ENCODE results near the gene PLCB1. TPM values are rescaled to one million over a fixed set of nuclear protein-coding genes. Genes with fewer than 3 reads are reported as not detected.
A peak's percentile ranks its signal among the peaks of the same experiment; 100 is the strongest.

Gene PLCB1
- total RNA-seq, 1 experiment from 2014 or later = 6.8 TPM

DNA sequence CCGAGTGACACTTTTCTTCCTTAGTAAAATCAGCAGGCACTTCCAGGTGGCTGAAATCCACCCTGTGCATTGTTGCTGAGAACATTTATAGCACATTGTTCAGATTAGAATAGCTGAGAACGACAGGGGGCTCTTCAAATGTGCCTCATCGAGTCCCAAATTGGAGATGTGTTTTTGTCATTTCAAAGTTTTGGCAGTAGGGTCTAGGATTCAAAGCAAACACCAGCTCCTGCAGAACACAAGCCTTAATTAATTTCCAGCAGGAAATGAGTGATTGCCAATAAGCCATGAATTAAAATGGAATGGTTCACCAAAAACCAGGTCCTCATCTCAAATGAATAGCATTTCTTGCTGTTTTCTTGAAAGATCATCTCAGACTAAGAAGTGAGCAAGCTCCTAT, 171.6 kb downstream of the PLCB1 start:
- no TSS peak for BruUV-seq (replicated peaks)
- CTCF ChIA-PET = interaction anchor here (0.7 kb wide), 1 partner anchor 309 kb away, joined by 3 read pairs; no protein-coding TSS in a partner anchor
- peaks cover 7% of the 10 kb centered on the region for H3K4me1 ChIP-seq (ENCODE audit: insufficient read depth, low read length, poor library complexity, severe bottlenecking)
- H3K27me3 ChIP-seq (replicated peaks; ENCODE audit: insufficient read depth, low read depth, low read length, poor library complexity) = no peaks in the 10 kb centered on the region
- POLR2A ChIA-PET (ENCODE audit: low non-redundant PET) = interaction anchor here (0.6 kb wide), 1 partner anchor 38 kb away, joined by 3 read pairs; no protein-coding TSS in a partner anchor
- H3K4me3 ChIP-seq (ENCODE audit: low read depth, low read length, poor library complexity, severe bottlenecking) = no peak overlapping the region
- intact Hi-C loops (cut with micrococcal nuclease; ENCODE audit: unreplicated experiment) = no loop called here
- no peaks in the 10 kb centered on the region for H3K9me3 ChIP-seq (ENCODE audit: low read depth, low read length, poor library complexity, severe bottlenecking)
- DNase-seq (ENCODE audit: low spot score) = no peak
- H3K27ac ChIP-seq (ENCODE audit: low read depth, low read length, poor library complexity, severe bottlenecking) = no peak overlapping the region
- no peak for TF ChIP-seq EZH2 (IDR thresholded peaks at IDR 0.05; ENCODE audit: borderline replicate concordance, low read depth, low read length, poor library complexity, severe bottlenecking)
- TF ChIP-seq CTCF (conservative IDR thresholded peaks at IDR 0.05; ENCODE audit: low read depth, low read length) = no peak
- H3K36me3 ChIP-seq (ENCODE audit: insufficient read depth, low read length, poor library complexity, severe bottlenecking) = no peaks in the 10 kb centered on the region

DNA sequence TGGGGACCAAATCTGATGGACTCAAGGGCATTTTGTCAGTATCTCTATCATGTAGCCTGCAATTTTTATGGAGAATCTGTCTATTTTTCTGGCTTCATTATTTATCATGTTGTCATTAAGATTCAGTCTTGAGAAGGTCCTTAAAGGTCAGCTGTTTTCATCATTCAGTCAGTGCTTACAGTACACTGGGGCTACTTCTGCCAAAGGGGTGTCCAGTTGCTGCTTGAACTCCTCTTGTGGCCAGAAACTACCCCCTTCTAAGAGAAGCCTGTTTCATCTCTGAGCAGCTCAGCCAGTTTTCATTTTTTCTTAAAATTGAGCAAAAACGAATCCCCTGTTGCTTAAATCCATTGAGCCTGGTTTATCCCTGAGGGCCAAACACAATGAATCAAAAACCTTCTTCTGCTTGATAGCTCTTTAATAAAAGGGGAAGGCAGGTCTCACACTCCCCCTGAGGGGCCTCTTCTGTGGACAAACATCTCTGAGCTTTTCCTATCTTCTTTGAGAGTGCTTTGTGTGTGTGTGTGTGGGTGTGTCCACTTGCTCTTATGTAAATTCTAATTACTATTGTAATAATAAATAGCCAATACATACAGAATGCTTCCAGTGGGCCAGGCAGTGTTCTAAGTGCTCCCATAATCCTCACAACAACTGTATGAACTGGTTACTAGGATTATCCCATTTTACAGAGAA, 172.2 kb downstream of the PLCB1 start:
- no peak for TF ChIP-seq EZH2 (IDR thresholded peaks at IDR 0.05; ENCODE audit: borderline replicate concordance, low read depth, low read length, poor library complexity, severe bottlenecking)
- no peak for TF ChIP-seq CTCF (conservative IDR thresholded peaks at IDR 0.05; ENCODE audit: low read depth, low read length)
- H3K9me3 ChIP-seq (ENCODE audit: low read depth, low read length, poor library complexity, severe bottlenecking) = no peaks in the 10 kb centered on the region
- CTCF ChIA-PET = no interaction called here
- intact Hi-C loops (cut with micrococcal nuclease; ENCODE audit: unreplicated experiment) = no loop called here
- H3K4me3 ChIP-seq (ENCODE audit: low read depth, low read length, poor library complexity, severe bottlenecking) = no peak overlapping the region
- POLR2A ChIA-PET (ENCODE audit: low non-redundant PET) = interaction anchor here (0.6 kb wide), 1 partner anchor 38 kb away, joined by 3 read pairs; no protein-coding TSS in a partner anchor
- H3K27ac ChIP-seq (ENCODE audit: low read depth, low read length, poor library complexity, severe bottlenecking) = no peak overlapping the region
- BruUV-seq (replicated peaks) = no TSS peak
- no peaks in the 10 kb centered on the region for H3K27me3 ChIP-seq (replicated peaks; ENCODE audit: insufficient read depth, low read depth, low read length, poor library complexity)
- no peak for DNase-seq (ENCODE audit: low spot score)
- H3K36me3 ChIP-seq (ENCODE audit: insufficient read depth, low read length, poor library complexity, severe bottlenecking) = no peaks in the 10 kb centered on the region
- H3K4me1 ChIP-seq (ENCODE audit: insufficient read depth, low read length, poor library complexity, severe bottlenecking) = peaks cover 13% of the 10 kb centered on the region

DNA sequence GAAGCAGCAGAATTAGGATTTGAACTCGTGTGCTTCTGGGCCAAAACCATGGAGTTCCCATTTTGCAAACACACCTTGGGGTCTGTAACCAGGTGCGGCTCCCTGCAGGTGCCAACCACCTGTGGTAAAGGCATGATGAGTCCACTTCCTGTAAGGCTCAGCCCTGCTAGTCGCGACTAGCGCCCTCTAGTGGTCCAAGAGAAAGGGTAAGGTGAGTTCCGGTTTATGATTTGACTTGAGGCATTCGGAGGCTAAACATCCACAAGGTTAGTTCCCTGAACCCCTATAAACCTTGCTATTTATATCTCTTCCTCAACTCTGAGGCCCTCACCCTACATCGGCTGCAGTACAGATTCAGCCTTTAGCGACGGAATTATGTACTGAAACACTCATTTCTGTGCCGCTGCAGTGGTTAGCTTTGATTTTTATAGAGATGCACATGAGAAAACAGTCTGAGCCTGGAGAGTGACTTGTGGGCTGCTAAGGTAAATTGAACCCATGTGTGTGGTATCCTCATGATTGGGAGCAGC, 173.4 kb downstream of the PLCB1 start:
- no peak overlapping the region for H3K27ac ChIP-seq (ENCODE audit: low read depth, low read length, poor library complexity, severe bottlenecking)
- BruUV-seq (replicated peaks) = no TSS peak
- DNase-seq (ENCODE audit: low spot score) = peak; percentile 64
- H3K9me3 ChIP-seq (ENCODE audit: low read depth, low read length, poor library complexity, severe bottlenecking) = no peaks in the 10 kb centered on the region
- no peak overlapping the region for H3K4me3 ChIP-seq (ENCODE audit: low read depth, low read length, poor library complexity, severe bottlenecking)
- no peak for TF ChIP-seq EZH2 (IDR thresholded peaks at IDR 0.05; ENCODE audit: borderline replicate concordance, low read depth, low read length, poor library complexity, severe bottlenecking)
- TF ChIP-seq CTCF (conservative IDR thresholded peaks at IDR 0.05; ENCODE audit: low read depth, low read length) = peak; percentile 89
- peaks cover 24% of the 10 kb centered on the region for H3K4me1 ChIP-seq (ENCODE audit: insufficient read depth, low read length, poor library complexity, severe bottlenecking)
- no peaks in the 10 kb centered on the region for H3K27me3 ChIP-seq (replicated peaks; ENCODE audit: insufficient read depth, low read depth, low read length, poor library complexity)
- CTCF ChIA-PET = no interaction called here
- POLR2A ChIA-PET (ENCODE audit: low non-redundant PET) = no interaction called here
- intact Hi-C loops (cut with micrococcal nuclease; ENCODE audit: unreplicated experiment) = loop anchor here (5.0 kb wide), 1 partner anchor 82 kb away; no protein-coding TSS in a partner anchor
- no peaks in the 10 kb centered on the region for H3K36me3 ChIP-seq (ENCODE audit: insufficient read depth, low read length, poor library complexity, severe bottlenecking)
